Measurements from ENCODE around the gene FLT4. TPM values are rescaled to one million over a fixed set of nuclear protein-coding genes. Genes with fewer than 3 reads are reported as not detected.

FLT4 gene
- total and polyA plus RNA-seq, 2 experiments from 2014 or later = 3.4 to 13.8 TPM

- no peaks in the 10 kb centered on the region for H3K4me1 ChIP-seq (ENCODE audit: insufficient read depth)
- H3K9me2 ChIP-seq (ENCODE audit: insufficient read depth) = no peaks in the 10 kb centered on the region
- ATAC-seq (no peak), DNase-seq (ENCODE audit: low spot score) (no peak)
- H3K27ac ChIP-seq (ENCODE audit: low read depth) = no peak overlapping the region
- no peaks in the 10 kb centered on the region for H3K79me2 ChIP-seq (replicated peaks; ENCODE audit: insufficient read depth)
- peaks cover 34% of the 10 kb centered on the region for H3K27me3 Mint-ChIP-seq (ENCODE audit: insufficient read depth, low read depth, poor library complexity)
- H2AFZ ChIP-seq = no peak overlapping the region
- H3K27ac Mint-ChIP-seq = no peak overlapping the region
- peaks cover 16% of the 10 kb centered on the region for H3K9me3 Mint-ChIP-seq
- H3K36me3 Mint-ChIP-seq (ENCODE audit: low read depth) = peaks cover 7% of the 10 kb centered on the region
- TF ChIP-seq ZNF331 (CRISPR knock-in tag; IDR thresholded peaks at IDR 0.05; ENCODE audit: low read depth) (no peak), ZNF114 (CRISPR knock-in tag; IDR thresholded peaks at IDR 0.05) (no peak), EZH2 (IDR thresholded peaks at IDR 0.05; ENCODE audit: low read depth, unreplicated experiment) (no peak), CTCF (conservative IDR thresholded peaks at IDR 0.05; ENCODE audit: low read depth in 2 of 2) (no peak), STAT1 (IDR thresholded peaks at IDR 0.05; ENCODE audit: unreplicated experiment) (no peak), JUNB (IDR thresholded peaks at IDR 0.05; ENCODE audit: unreplicated experiment) (no peak), POLR2AphosphoS5 (IDR thresholded peaks at IDR 0.05; ENCODE audit: low read depth) (no peak), ETS1 (IDR thresholded peaks at IDR 0.05) (no peak), EZH2phosphoT487 (IDR thresholded peaks at IDR 0.05; ENCODE audit: unreplicated experiment) (no peak), CREB1 (CRISPR knock-in tag; IDR thresholded peaks at IDR 0.05; ENCODE audit: low read depth) (no peak)
- TF ChIP-seq, protein P1, sequence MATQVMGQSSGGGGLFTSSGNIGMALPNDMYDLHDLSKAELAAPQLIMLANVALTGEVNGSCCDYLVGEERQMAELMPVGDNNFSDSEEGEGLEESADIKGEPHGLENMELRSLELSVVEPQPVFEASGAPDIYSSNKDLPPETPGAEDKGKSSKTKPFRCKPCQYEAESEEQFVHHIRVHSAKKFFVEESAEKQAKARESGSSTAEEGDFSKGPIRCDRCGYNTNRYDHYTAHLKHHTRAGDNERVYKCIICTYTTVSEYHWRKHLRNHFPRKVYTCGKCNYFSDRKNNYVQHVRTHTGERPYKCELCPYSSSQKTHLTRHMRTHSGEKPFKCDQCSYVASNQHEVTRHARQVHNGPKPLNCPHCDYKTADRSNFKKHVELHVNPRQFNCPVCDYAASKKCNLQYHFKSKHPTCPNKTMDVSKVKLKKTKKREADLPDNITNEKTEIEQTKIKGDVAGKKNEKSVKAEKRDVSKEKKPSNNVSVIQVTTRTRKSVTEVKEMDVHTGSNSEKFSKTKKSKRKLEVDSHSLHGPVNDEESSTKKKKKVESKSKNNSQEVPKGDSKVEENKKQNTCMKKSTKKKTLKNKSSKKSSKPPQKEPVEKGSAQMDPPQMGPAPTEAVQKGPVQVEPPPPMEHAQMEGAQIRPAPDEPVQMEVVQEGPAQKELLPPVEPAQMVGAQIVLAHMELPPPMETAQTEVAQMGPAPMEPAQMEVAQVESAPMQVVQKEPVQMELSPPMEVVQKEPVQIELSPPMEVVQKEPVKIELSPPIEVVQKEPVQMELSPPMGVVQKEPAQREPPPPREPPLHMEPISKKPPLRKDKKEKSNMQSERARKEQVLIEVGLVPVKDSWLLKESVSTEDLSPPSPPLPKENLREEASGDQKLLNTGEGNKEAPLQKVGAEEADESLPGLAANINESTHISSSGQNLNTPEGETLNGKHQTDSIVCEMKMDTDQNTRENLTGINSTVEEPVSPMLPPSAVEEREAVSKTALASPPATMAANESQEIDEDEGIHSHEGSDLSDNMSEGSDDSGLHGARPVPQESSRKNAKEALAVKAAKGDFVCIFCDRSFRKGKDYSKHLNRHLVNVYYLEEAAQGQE (IDR thresholded peaks at IDR 0.05; ENCODE audit: unreplicated experiment) = no peak
- TF ChIP-seq, protein P2, sequence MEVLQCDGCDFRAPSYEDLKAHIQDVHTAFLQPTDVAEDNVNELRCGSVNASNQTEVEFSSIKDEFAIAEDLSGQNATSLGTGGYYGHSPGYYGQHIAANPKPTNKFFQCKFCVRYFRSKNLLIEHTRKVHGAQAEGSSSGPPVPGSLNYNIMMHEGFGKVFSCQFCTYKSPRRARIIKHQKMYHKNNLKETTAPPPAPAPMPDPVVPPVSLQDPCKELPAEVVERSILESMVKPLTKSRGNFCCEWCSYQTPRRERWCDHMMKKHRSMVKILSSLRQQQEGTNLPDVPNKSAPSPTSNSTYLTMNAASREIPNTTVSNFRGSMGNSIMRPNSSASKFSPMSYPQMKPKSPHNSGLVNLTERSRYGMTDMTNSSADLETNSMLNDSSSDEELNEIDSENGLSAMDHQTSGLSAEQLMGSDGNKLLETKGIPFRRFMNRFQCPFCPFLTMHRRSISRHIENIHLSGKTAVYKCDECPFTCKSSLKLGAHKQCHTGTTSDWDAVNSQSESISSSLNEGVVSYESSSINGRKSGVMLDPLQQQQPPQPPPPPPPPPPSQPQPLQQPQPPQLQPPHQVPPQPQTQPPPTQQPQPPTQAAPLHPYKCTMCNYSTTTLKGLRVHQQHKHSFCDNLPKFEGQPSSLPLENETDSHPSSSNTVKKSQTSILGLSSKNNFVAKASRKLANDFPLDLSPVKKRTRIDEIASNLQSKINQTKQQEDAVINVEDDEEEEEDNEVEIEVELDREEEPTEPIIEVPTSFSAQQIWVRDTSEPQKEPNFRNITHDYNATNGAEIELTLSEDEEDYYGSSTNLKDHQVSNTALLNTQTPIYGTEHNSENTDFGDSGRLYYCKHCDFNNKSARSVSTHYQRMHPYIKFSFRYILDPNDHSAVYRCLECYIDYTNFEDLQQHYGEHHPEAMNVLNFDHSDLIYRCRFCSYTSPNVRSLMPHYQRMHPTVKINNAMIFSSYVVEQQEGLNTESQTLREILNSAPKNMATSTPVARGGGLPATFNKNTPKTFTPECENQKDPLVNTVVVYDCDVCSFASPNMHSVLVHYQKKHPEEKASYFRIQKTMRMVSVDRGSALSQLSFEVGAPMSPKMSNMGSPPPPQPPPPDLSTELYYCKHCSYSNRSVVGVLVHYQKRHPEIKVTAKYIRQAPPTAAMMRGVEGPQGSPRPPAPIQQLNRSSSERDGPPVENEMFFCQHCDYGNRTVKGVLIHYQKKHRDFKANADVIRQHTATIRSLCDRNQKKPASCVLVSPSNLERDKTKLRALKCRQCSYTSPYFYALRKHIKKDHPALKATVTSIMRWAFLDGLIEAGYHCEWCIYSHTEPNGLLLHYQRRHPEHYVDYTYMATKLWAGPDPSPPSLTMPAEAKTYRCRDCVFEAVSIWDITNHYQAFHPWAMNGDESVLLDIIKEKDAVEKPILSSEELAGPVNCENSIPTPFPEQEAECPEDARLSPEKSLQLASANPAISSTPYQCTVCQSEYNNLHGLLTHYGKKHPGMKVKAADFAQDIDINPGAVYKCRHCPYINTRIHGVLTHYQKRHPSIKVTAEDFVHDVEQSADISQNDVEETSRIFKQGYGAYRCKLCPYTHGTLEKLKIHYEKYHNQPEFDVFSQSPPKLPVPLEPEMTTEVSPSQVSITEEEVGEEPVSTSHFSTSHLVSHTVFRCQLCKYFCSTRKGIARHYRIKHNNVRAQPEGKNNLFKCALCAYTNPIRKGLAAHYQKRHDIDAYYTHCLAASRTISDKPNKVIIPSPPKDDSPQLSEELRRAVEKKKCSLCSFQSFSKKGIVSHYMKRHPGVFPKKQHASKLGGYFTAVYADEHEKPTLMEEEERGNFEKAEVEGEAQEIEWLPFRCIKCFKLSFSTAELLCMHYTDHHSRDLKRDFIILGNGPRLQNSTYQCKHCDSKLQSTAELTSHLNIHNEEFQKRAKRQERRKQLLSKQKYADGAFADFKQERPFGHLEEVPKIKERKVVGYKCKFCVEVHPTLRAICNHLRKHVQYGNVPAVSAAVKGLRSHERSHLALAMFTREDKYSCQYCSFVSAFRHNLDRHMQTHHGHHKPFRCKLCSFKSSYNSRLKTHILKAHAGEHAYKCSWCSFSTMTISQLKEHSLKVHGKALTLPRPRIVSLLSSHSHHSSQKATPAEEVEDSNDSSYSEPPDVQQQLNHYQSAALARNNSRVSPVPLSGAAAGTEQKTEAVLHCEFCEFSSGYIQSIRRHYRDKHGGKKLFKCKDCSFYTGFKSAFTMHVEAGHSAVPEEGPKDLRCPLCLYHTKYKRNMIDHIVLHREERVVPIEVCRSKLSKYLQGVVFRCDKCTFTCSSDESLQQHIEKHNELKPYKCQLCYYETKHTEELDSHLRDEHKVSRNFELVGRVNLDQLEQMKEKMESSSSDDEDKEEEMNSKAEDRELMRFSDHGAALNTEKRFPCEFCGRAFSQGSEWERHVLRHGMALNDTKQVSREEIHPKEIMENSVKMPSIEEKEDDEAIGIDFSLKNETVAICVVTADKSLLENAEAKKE (CRISPR knock-in tag; IDR thresholded peaks at IDR 0.05) = no peak
- peaks cover 6% of the 10 kb centered on the region for H3K4me1 Mint-ChIP-seq
- no peak overlapping the region for H3K4me3 ChIP-seq
- H4K20me1 ChIP-seq (replicated peaks; ENCODE audit: insufficient read depth) = no peaks in the 10 kb centered on the region
- H3F3A ChIP-seq (replicated peaks; ENCODE audit: low read depth) = no peaks in the 10 kb centered on the region
- H3K4me3 Mint-ChIP-seq = peak overlapping the region; percentile 63; the same call in 1 of the 3 replicates
- no peaks in the 10 kb centered on the region for H3K36me3 ChIP-seq (ENCODE audit: insufficient read depth)
- no peak overlapping the region for H3K4me2 ChIP-seq
- H3K27me3 ChIP-seq (ENCODE audit: insufficient read depth) = peaks cover 37% of the 10 kb centered on the region
Observed at GRCh38 chr5:180675036-180675635, 25.7 kb upstream of the FLT4 start.
